Mesothelial cell of epicardium (in vitro differentiated cells): ENCODE data around the gene MAGI1. TPM values are rescaled to one million over a fixed set of nuclear protein-coding genes. Genes with fewer than 3 reads are reported as not detected.
"Not testable (repeated sequence)": the region's sequence is repeated elsewhere in the genome, so short reads cannot be mapped to it uniquely, and the experiment has no call there.

Source experiments
- DNase-seq, 2 experiments: peaks; one replicate each; pipeline ENCODE4 v3.0.0; 2021; ENCODE audit warnings: low spot score in 2 of 2; ENCODE audit not compliant: unreplicated experiment in 2 of 2
- H3K27ac Mint-ChIP-seq: 2 replicates; pipeline ENCODE4 v1.8.0; 2021; ENCODE audit warnings: mixed read lengths
- H3K27me3 Mint-ChIP-seq: 2 replicates; pipeline ENCODE4 v1.8.0; 2021; ENCODE audit warnings: low read depth, mixed read lengths
- H3K36me3 Mint-ChIP-seq: 2 replicates; pipeline ENCODE4 v1.8.0; 2021; ENCODE audit warnings: mixed read lengths
- H3K4me1 Mint-ChIP-seq: 2 replicates; pipeline ENCODE4 v1.8.0; 2021; ENCODE audit warnings: mixed read lengths
- H3K4me3 Mint-ChIP-seq: 2 replicates; pipeline ENCODE4 v1.8.0; 2021; ENCODE audit warnings: mild to moderate bottlenecking, moderate library complexity, mixed read lengths
- H3K9me3 Mint-ChIP-seq: 2 replicates; pipeline ENCODE4 v1.8.0; 2021; ENCODE audit warnings: mixed read lengths
- CTCF ChIP-seq: fragments of 200-600 bp; sonication (generic); IDR thresholded peaks from one replicate; pipeline ENCODE4 v1.5.0; 2021; ENCODE audit warnings: antibody characterized with exemption; ENCODE audit not compliant: unreplicated experiment
- total RNA-seq: library from RNA; stranded (reverse); gene quantifications from 3 replicates; pipeline ENCODE4 v1.2.1, GENCODE V29; 2021

MAGI1 gene
- total RNA-seq, 1 donor from 2014 or later: 65.6 TPM

- peak overlapping the region; percentile 58 for H3K27ac Mint-ChIP-seq
Measured at GRCh38 chr3:66033241-66034138, 5.2 kb downstream of the MAGI1 start.

GRCh38 chr3:66031102-66031698 lies 7.5 kb downstream of the MAGI1 start:
- no peak overlapping the region for H3K27ac Mint-ChIP-seq
- no peak overlapping the region for H3K4me3 Mint-ChIP-seq

More at GRCh38 chr3:66033241-66034138, 5.2 kb downstream of the MAGI1 start:
- peaks cover 36% of the 10 kb centered on the region for H3K4me1 Mint-ChIP-seq
- H3K4me3 Mint-ChIP-seq: no peak overlapping the region
- peaks cover 3% of the 10 kb centered on the region for H3K36me3 Mint-ChIP-seq
- TF ChIP-seq CTCF: no peak
- no peak for DNase-seq
- no peaks in the 10 kb centered on the region for H3K9me3 Mint-ChIP-seq
- H3K27me3 Mint-ChIP-seq: no peaks in the 10 kb centered on the region

GRCh38 chr3:66029443-66029842 lies 9.3 kb downstream of the MAGI1 start:
- no peaks in the 10 kb centered on the region for H3K27me3 Mint-ChIP-seq
- H3K36me3 Mint-ChIP-seq: no peaks in the 10 kb centered on the region
- no peaks in the 10 kb centered on the region for H3K9me3 Mint-ChIP-seq
- DNase-seq: no peak
- peaks cover 13% of the 10 kb centered on the region for H3K4me1 Mint-ChIP-seq
- no peak overlapping the region for H3K27ac Mint-ChIP-seq
- H3K4me3 Mint-ChIP-seq: no peak overlapping the region
- no peak for TF ChIP-seq CTCF

More at GRCh38 chr3:66031102-66031698, 7.5 kb downstream of the MAGI1 start:
- DNase-seq: no peak
- peaks cover 29% of the 10 kb centered on the region for H3K4me1 Mint-ChIP-seq
- H3K9me3 Mint-ChIP-seq: no peaks in the 10 kb centered on the region
- H3K36me3 Mint-ChIP-seq: peaks cover 3% of the 10 kb centered on the region
- H3K27me3 Mint-ChIP-seq: no peaks in the 10 kb centered on the region
- TF ChIP-seq CTCF: no peak

- no peaks in the 10 kb centered on the region for H3K9me3 Mint-ChIP-seq
- no peak overlapping the region for H3K27ac Mint-ChIP-seq
- H3K4me1 Mint-ChIP-seq: peaks cover 13% of the 10 kb centered on the region
- TF ChIP-seq CTCF: no peak
- no peak overlapping the region for H3K4me3 Mint-ChIP-seq
- no peak for DNase-seq
- H3K27me3 Mint-ChIP-seq: no peaks in the 10 kb centered on the region
- H3K36me3 Mint-ChIP-seq: no peaks in the 10 kb centered on the region
Measured at GRCh38 chr3:66029014-66029413, 9.7 kb downstream of the MAGI1 start.

- Mint-ChIP-seq H3K36me3 (no peaks in the 10 kb centered on the region), H3K4me3 (no peak overlapping the region), H3K27ac (no peak overlapping the region), H3K9me3 (no peaks in the 10 kb centered on the region), H3K4me1 (peaks cover 18% of the 10 kb centered on the region), H3K27me3 (no peaks in the 10 kb centered on the region)
- no peak for DNase-seq
- no peak for TF ChIP-seq CTCF
Measured at GRCh38 chr3:66028457-66028856, 10.3 kb downstream of the MAGI1 start.

- H3K36me3 Mint-ChIP-seq, H3K4me3 Mint-ChIP-seq, H3K27me3 Mint-ChIP-seq, H3K9me3 Mint-ChIP-seq, H3K27ac Mint-ChIP-seq, DNase-seq: not testable (repeated sequence)
- peaks cover 18% of the 10 kb centered on the region for H3K4me1 Mint-ChIP-seq
Measured at GRCh38 chr3:66027099-66027498, 11.6 kb downstream of the MAGI1 start.
